SK-N-SH treated with all-trans-retinoic acid at 6 μM for 48 hours (cell line): ENCODE results near the gene TMC7.

Experiments used
- ATAC-seq: fragments of 200-7000 bp; cut with Tn5 transposase; 3 replicates; pipeline ENCODE4 v1.9.1; 2020; ENCODE audit warnings: mild to moderate bottlenecking, moderate library complexity
- ARNTL ChIP-seq: fragments of 450-650 bp; formaldehyde crosslinking; IDR thresholded peaks from 2 replicates; pipeline ENCODE4 v1.5.0; 2020; ENCODE audit warnings: low read depth, mild to moderate bottlenecking, moderate library complexity, borderline replicate concordance
- BACH2 ChIP-seq: fragments of 250-450 bp; sonication (Bioruptor Pico); IDR thresholded peaks from 2 replicates; pipeline ENCODE4 v1.9.0; 2021; ENCODE audit warnings: mild to moderate bottlenecking, borderline replicate concordance
- CSDC2 ChIP-seq: fragments of 250-450 bp; sonication (Bioruptor Pico); IDR thresholded peaks from 2 replicates; pipeline ENCODE4 v1.5.0; 2020; ENCODE audit warnings: mild to moderate bottlenecking, moderate library complexity
- ESRRG ChIP-seq: fragments of 250-450 bp; sonication (Bioruptor Pico); IDR thresholded peaks from 2 replicates; pipeline ENCODE4 v1.6.1; 2021; ENCODE audit warnings: mild to moderate bottlenecking
- GLIS3 ChIP-seq: fragments of 250-450 bp; sonication (Bioruptor Pico); IDR thresholded peaks from 2 replicates; pipeline ENCODE4 v1.5.0; 2020; ENCODE audit warnings: mild to moderate bottlenecking, moderate library complexity
- ISL1 ChIP-seq: fragments of 250-450 bp; sonication (Bioruptor Pico); IDR thresholded peaks from 2 replicates; pipeline ENCODE4 v2.1.2; 2022; ENCODE audit warnings: mild to moderate bottlenecking, moderate library complexity
- OSR1 ChIP-seq: fragments of 250-450 bp; sonication (Bioruptor Pico); IDR thresholded peaks from 2 replicates; pipeline ENCODE4 v1.8.0; 2022; ENCODE audit warnings: moderate library complexity, mild to moderate bottlenecking, inconsistent platforms
- PPARA ChIP-seq: fragments of 250-450 bp; sonication (Bioruptor Pico); IDR thresholded peaks from 2 replicates; pipeline ENCODE4 v1.5.0; 2020; ENCODE audit warnings: mild to moderate bottlenecking, borderline replicate concordance
- RARB ChIP-seq: fragments of 250-450 bp; sonication (Bioruptor Pico); IDR thresholded peaks from 2 replicates; pipeline ENCODE4 v1.8.0; 2021; ENCODE audit warnings: mild to moderate bottlenecking, moderate library complexity
- SNAI2 ChIP-seq: fragments of 250-450 bp; sonication (Bioruptor Pico); IDR thresholded peaks from 2 replicates; pipeline ENCODE4 v1.5.0; 2020; ENCODE audit warnings: mild to moderate bottlenecking, moderate library complexity
- TCF4 ChIP-seq: fragments of 250-450 bp; sonication (Bioruptor Pico); IDR thresholded peaks from 2 replicates; pipeline ENCODE4 v1.8.0; 2021; ENCODE audit warnings: mild to moderate bottlenecking, moderate library complexity, borderline replicate concordance
- TOX ChIP-seq: fragments of 250-450 bp; sonication (Bioruptor Pico); IDR thresholded peaks from 2 replicates; pipeline ENCODE4 v1.8.0; 2021; ENCODE audit warnings: mild to moderate bottlenecking, moderate library complexity, borderline replicate concordance
- ZC3H10 ChIP-seq: fragments of 250-450 bp; sonication (Bioruptor Pico); IDR thresholded peaks from 2 replicates; pipeline ENCODE4 v1.5.1; 2021; ENCODE audit warnings: mild to moderate bottlenecking, moderate library complexity
- ZFP3 ChIP-seq: fragments of 250-450 bp; sonication (Bioruptor Pico); IDR thresholded peaks from 2 replicates; pipeline ENCODE4 v1.5.0; 2020; ENCODE audit warnings: mild to moderate bottlenecking, moderate library complexity
- ZFP30 ChIP-seq: fragments of 450-650 bp; formaldehyde crosslinking; IDR thresholded peaks from 2 replicates; pipeline ENCODE4 v1.5.0; 2022; ENCODE audit warnings: mild to moderate bottlenecking, moderate library complexity
- ZNF565 ChIP-seq: fragments of 450-650 bp; formaldehyde crosslinking; conservative IDR thresholded peaks from 2 replicates; pipeline ENCODE4 v1.5.0; 2020; ENCODE audit warnings: low read depth, mild to moderate bottlenecking, moderate library complexity
- ZNF70 ChIP-seq: fragments of 450-650 bp; formaldehyde crosslinking; IDR thresholded peaks from 2 replicates; pipeline ENCODE4 v1.5.0; 2020; ENCODE audit warnings: mild to moderate bottlenecking, moderate library complexity
- ZNF8 ChIP-seq: fragments of 450-650 bp; formaldehyde crosslinking; IDR thresholded peaks from 2 replicates; pipeline ENCODE4 v1.5.0; 2020; ENCODE audit warnings: mild to moderate bottlenecking, moderate library complexity
- TF ChIP-seq, protein P1 (sequence below): fragments of 250-450 bp; sonication (Bioruptor Pico); IDR thresholded peaks from 2 replicates; pipeline ENCODE4 v1.8.0; 2021; ENCODE audit warnings: low read depth, mild to moderate bottlenecking, moderate library complexity, borderline replicate concordance
- TF ChIP-seq, protein P2 (sequence below): fragments of 250-450 bp; sonication (Bioruptor Pico); IDR thresholded peaks from 2 replicates; pipeline ENCODE4 v1.8.0; 2020; ENCODE audit warnings: mild to moderate bottlenecking, moderate library complexity, borderline replicate concordance
- TF ChIP-seq, protein P3 (sequence below): fragments of 250-450 bp; sonication (Bioruptor Pico); IDR thresholded peaks from 2 replicates; pipeline ENCODE4 v1.5.1; 2020; ENCODE audit warnings: low read depth, mild to moderate bottlenecking, moderate library complexity
- TF ChIP-seq, protein P4 (sequence below): fragments of 250-450 bp; sonication (Bioruptor Pico); IDR thresholded peaks from 2 replicates; pipeline ENCODE4 v1.5.0; 2020; ENCODE audit warnings: mild to moderate bottlenecking, moderate library complexity

Gene TMC7

DNA sequence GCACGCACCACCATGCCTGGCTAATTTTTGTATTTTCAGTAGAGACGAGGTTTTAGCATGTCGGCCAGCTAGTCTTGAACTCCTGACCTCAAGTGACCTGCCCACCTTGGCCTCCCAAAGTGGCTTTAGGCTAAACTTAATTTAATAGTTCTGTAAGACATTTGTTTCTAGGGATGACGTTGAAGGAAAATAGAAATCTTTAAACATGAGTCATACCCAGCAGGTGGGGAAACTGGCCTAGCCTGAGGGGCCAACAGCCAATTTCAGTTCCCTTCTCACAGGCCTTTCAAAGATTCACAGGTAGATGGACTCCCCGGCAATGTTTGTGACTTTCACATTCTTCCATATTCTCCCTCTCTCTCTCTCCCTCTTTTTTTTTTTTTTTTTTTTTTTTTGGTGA lies 111.9 kb downstream of the TMC7 start (continued):
- TF ChIP-seq, protein P1, sequence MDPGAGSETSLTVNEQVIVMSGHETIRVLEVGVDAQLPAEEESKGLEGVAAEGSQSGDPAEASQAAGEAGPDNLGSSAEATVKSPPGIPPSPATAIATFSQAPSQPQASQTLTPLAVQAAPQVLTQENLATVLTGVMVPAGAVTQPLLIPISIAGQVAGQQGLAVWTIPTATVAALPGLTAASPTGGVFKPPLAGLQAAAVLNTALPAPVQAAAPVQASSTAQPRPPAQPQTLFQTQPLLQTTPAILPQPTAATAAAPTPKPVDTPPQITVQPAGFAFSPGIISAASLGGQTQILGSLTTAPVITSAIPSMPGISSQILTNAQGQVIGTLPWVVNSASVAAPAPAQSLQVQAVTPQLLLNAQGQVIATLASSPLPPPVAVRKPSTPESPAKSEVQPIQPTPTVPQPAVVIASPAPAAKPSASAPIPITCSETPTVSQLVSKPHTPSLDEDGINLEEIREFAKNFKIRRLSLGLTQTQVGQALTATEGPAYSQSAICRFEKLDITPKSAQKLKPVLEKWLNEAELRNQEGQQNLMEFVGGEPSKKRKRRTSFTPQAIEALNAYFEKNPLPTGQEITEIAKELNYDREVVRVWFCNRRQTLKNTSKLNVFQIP (CRISPR knock-in tag) = no peak
- no peak for TF ChIP-seq ISL1 (CRISPR knock-in tag)
- TF ChIP-seq ZFP3 (CRISPR knock-in tag) = no peak
- TF ChIP-seq ZNF70 (CRISPR knock-in tag) = no peak
- TF ChIP-seq BACH2 = no peak
- TF ChIP-seq PPARA (CRISPR knock-in tag) = no peak
- TF ChIP-seq CSDC2 = no peak
- TF ChIP-seq OSR1 (CRISPR knock-in tag) = no peak

DNA sequence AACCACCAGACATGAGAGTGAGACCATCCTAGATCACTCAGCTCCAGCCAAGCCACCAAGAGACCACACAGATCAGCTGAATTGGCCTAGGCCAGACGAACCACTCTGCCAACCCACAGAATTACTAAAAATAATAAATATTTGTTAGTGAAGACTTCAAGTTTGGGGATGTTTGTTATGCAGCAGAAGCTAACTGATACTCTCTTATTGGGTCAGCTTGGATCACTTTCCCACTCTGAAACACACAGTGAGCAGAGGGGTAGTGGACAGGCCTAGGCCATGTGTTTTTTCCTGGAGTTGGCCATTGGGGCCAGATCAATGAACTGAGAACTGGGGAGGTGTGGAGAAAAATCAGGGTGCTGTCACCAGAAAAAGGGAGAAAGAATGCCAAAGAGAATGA lies 114.4 kb downstream of the TMC7 start:
- ATAC-seq = no peak
- TF ChIP-seq, protein P2, sequence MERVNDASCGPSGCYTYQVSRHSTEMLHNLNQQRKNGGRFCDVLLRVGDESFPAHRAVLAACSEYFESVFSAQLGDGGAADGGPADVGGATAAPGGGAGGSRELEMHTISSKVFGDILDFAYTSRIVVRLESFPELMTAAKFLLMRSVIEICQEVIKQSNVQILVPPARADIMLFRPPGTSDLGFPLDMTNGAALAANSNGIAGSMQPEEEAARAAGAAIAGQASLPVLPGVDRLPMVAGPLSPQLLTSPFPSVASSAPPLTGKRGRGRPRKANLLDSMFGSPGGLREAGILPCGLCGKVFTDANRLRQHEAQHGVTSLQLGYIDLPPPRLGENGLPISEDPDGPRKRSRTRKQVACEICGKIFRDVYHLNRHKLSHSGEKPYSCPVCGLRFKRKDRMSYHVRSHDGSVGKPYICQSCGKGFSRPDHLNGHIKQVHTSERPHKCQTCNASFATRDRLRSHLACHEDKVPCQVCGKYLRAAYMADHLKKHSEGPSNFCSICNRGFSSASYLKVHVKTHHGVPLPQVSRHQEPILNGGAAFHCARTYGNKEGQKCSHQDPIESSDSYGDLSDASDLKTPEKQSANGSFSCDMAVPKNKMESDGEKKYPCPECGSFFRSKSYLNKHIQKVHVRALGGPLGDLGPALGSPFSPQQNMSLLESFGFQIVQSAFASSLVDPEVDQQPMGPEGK = no peak
- TF ChIP-seq RARB (CRISPR knock-in tag) = no peak
- no peak for TF ChIP-seq TCF4 (CRISPR knock-in tag)
- no peak for TF ChIP-seq TOX (CRISPR knock-in tag)
- no peak for TF ChIP-seq ARNTL (CRISPR knock-in tag)
- no peak for TF ChIP-seq ZFP30 (CRISPR knock-in tag)
- no peak for TF ChIP-seq BACH2
- TF ChIP-seq OSR1 (CRISPR knock-in tag) = no peak
- no peak for TF ChIP-seq SNAI2
- TF ChIP-seq ISL1 (CRISPR knock-in tag) = no peak
- TF ChIP-seq, protein P3, sequence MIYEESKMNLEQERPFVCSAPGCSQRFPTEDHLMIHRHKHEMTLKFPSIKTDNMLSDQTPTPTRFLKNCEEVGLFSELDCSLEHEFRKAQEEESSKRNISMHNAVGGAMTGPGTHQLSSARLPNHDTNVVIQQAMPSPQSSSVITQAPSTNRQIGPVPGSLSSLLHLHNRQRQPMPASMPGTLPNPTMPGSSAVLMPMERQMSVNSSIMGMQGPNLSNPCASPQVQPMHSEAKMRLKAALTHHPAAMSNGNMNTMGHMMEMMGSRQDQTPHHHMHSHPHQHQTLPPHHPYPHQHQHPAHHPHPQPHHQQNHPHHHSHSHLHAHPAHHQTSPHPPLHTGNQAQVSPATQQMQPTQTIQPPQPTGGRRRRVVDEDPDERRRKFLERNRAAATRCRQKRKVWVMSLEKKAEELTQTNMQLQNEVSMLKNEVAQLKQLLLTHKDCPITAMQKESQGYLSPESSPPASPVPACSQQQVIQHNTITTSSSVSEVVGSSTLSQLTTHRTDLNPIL = no peak
- TF ChIP-seq ZC3H10 (CRISPR knock-in tag) = no peak

DNA sequence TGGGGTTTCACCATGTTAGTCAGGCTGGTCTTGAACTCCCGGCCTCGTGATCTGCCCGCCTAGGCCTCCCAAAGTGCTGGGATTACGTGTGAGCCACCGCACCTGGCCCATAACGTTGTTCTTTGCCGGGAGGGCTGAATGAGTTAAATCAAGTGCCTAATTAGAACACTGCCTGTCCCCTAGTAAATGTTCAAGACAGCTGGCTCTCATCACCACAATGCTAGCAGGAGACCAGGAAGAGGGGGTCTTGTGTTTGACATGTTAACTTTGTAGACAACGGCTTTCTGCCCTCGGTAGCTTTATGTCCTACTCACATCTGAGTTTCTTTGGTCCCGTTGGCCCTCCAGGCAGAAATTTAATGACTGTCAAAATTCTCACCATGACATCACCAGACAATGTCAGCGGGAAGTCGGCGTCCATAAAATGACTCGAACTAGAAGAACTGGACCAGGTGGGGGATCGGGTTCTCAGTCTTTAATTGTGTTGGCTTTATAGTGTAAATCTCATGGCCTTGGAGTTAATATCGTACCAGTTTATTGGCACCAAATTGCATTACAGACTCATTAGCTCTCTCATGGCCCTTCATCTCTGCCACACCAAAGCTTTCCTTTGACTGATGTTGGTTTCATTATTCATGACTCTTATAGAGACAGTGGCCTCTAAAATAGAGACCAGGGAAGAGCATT lies 118.6 kb downstream of the TMC7 start:
- TF ChIP-seq SNAI2 (no peak), OSR1 (CRISPR knock-in tag) (no peak), ZNF565 (no peak), ZFP3 (CRISPR knock-in tag) (no peak), GLIS3 (CRISPR knock-in tag) (no peak), BACH2 (no peak), ARNTL (CRISPR knock-in tag) (no peak)
- TF ChIP-seq, protein P4, sequence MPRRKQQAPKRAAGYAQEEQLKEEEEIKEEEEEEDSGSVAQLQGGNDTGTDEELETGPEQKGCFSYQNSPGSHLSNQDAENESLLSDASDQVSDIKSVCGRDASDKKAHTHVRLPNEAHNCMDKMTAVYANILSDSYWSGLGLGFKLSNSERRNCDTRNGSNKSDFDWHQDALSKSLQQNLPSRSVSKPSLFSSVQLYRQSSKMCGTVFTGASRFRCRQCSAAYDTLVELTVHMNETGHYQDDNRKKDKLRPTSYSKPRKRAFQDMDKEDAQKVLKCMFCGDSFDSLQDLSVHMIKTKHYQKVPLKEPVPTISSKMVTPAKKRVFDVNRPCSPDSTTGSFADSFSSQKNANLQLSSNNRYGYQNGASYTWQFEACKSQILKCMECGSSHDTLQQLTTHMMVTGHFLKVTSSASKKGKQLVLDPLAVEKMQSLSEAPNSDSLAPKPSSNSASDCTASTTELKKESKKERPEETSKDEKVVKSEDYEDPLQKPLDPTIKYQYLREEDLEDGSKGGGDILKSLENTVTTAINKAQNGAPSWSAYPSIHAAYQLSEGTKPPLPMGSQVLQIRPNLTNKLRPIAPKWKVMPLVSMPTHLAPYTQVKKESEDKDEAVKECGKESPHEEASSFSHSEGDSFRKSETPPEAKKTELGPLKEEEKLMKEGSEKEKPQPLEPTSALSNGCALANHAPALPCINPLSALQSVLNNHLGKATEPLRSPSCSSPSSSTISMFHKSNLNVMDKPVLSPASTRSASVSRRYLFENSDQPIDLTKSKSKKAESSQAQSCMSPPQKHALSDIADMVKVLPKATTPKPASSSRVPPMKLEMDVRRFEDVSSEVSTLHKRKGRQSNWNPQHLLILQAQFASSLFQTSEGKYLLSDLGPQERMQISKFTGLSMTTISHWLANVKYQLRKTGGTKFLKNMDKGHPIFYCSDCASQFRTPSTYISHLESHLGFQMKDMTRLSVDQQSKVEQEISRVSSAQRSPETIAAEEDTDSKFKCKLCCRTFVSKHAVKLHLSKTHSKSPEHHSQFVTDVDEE (CRISPR knock-in tag) = no peak
- no peak for ATAC-seq

DNA sequence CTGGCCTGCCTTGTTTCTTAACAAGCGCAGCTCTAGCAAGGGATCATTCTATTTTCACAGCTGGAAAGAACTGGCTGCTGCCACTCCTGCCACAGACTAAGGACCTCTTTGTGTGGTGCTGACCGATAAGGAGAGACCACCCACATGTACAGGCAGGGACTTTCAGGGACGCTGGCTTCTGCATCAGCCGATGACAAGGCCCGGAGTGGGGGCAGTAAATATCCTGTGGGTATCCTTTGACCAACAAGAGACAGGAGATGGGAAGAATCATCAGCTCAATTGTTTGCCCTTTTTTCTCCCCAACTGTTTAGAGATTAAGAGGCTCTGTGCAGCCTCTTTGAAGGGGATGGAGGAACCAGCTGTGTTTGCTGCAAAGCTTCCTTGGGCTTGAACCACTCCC lies 120.9 kb downstream of the TMC7 start:
- ATAC-seq = no peak

DNA sequence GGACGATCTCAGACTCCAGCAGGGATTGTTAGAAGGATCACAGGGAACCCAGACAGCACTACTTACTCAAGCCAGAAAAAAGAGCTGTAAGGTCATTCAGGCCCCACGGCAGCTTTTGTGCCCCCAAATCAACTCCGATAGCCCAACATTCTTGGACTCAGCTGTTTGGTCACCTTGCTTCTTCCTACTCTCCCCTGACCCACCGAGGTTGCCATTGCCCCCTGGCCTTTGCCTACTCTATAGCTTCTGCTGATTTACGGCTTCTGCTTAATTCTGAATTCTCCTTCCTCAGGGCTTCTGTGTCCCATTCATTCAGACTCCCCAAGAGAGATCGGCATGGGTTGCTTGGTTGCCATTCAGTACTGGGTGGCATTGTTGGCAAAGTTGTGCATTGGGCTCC lies 121.4 kb downstream of the TMC7 start:
- no peak for ATAC-seq
- TF ChIP-seq ZNF8 (no peak), ARNTL (CRISPR knock-in tag) (no peak), ZC3H10 (CRISPR knock-in tag) (no peak), TOX (CRISPR knock-in tag) (no peak), ESRRG (CRISPR knock-in tag) (no peak), PPARA (CRISPR knock-in tag) (no peak), ZNF565 (no peak)
- TF ChIP-seq, protein P4 (CRISPR knock-in tag) = no peak
- TF ChIP-seq, protein P2 = no peak

More for the DNA sequence above, 120.9 kb downstream of the TMC7 start:
- TF ChIP-seq ZNF8 (no peak), ZFP3 (CRISPR knock-in tag) (no peak), ZNF70 (CRISPR knock-in tag) (no peak)
- TF ChIP-seq, all 23 proteins: peak for 0
